Fibroblast of lung (primary cell): ENCODE measurements around the gene STRA8.

ENCODE experiments used
- CTCF ChIP-seq, 2 donors: IDR thresholded peaks in 1 of 2; conservative IDR thresholded peaks in 1 of 2; 1 replicate in 1 of 2; 2 replicates in 1 of 2; pipeline ENCODE4 v1.5.1; 2011 to 2012; ENCODE audit warnings: low read length in 2 of 2, control low read depth in 1 of 2, inconsistent platforms in 1 of 2, low read depth in 1 of 2, mild to moderate bottlenecking in 1 of 2
- EZH2 ChIP-seq: IDR thresholded peaks from 2 replicates; pipeline ENCODE4 v1.5.1; 2012; ENCODE audit warnings: low read length, control low read depth, mild to moderate bottlenecking; ENCODE audit errors: missing control alignments

GRCh38 chr7:135242096-135242684, 8.6 kb downstream of the STRA8 start:
- no peak for TF ChIP-seq CTCF (conservative IDR thresholded peaks at IDR 0.05 in 1 of 2, IDR thresholded peaks at IDR 0.05 in 1 of 2; ENCODE audit: low read depth in 1 of 2, low read length in 2 of 2)
- peak; percentile 5 for TF ChIP-seq EZH2
